AG04449 (cell line): Measurements from ENCODE around the gene GINS2.

Experiments used
- CTCF ChIA-PET: fragments of 350-600 bp; formaldehyde crosslinking; extraction: SDS; loops from one replicate; lab custom pipeline; 2021; ENCODE audit warnings: antibody characterized with exemption; lab: Yijun Ruan, JAX
- POLR2A ChIA-PET: fragments of 400-600, 350-600 bp; formaldehyde crosslinking; extraction: SDS; loops from one replicate; lab custom pipeline; 2020; ENCODE audit warnings: antibody characterized with exemption, inconsistent platforms; lab: Yijun Ruan, JAX
- DNase-seq: peaks from one replicate; pipeline ENCODE4 v3.0.0-alpha.2; 2010; ENCODE audit warnings: low read depth, low spot score
- H3K4me3 ChIP-seq: 2 replicates; pipeline ENCODE4 v1.5.1; 2011; ENCODE audit warnings: low read depth, mild to moderate bottlenecking, control low read depth, low read length
- TF ChIP-seq, protein P1 (sequence below): IDR thresholded peaks from one replicate; pipeline ENCODE4 v1.5.1; 2011; ENCODE audit warnings: mild to moderate bottlenecking, moderate library complexity, low read length, control low read depth, inconsistent platforms; ENCODE audit not compliant: insufficient read depth; ENCODE audit errors: missing control alignments

Gene GINS2

DNA sequence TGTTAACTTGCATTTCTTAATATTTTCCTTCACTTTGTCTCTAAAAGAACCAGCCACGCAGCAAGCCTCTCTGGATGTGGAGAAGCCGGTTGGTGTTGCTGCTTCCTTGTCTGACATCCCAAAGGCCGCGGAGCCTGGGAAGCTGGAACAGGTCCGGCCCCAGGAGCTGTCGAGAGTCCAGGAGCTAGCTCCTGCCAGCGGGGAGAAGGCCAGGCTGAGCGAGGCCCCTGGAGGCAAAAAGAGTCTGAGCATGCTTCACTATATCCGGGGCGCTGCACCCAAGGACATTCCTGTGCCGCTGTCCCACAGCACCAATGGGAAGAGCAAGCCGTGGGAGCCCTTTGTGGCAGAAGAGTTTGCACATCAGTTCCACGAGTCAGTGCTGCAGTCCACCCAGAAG is 22.8 kb downstream of the GINS2 start:
- H3K4me3 ChIP-seq = no peak overlapping the region
- ChIA-PET POLR2A (no interaction called here), CTCF (interaction anchor here (1.0 to 1.7 kb wide), 5 partner anchors 8 to 50 kb away, joined by 3 to 6 read pairs (median 5); no protein-coding TSS in a partner anchor)
- no peak for DNase-seq
- TF ChIP-seq, protein P1, sequence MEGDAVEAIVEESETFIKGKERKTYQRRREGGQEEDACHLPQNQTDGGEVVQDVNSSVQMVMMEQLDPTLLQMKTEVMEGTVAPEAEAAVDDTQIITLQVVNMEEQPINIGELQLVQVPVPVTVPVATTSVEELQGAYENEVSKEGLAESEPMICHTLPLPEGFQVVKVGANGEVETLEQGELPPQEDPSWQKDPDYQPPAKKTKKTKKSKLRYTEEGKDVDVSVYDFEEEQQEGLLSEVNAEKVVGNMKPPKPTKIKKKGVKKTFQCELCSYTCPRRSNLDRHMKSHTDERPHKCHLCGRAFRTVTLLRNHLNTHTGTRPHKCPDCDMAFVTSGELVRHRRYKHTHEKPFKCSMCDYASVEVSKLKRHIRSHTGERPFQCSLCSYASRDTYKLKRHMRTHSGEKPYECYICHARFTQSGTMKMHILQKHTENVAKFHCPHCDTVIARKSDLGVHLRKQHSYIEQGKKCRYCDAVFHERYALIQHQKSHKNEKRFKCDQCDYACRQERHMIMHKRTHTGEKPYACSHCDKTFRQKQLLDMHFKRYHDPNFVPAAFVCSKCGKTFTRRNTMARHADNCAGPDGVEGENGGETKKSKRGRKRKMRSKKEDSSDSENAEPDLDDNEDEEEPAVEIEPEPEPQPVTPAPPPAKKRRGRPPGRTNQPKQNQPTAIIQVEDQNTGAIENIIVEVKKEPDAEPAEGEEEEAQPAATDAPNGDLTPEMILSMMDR = no peak

DNA sequence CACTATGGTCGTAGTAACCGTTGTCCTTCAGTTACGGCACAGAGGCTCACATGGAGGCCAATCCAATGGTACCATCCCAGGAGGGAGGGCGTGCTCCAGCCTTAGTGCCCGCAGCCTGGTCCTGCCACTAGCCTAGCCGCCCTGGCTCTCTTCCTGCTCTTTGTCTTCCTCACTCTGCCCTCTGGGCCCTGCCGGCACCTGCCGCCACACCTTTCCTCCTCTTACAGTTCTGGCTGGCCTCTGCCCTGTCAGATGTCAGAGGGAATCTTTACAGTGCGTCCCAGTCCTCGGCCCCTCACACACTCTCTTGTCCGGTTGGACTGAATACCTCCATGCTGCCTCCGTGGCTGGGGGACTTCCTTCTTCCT is 23.4 kb downstream of the GINS2 start:
- TF ChIP-seq, protein P1 = no peak
- no peak for DNase-seq
- POLR2A ChIA-PET = no interaction called here
- H3K4me3 ChIP-seq = no peak overlapping the region
- CTCF ChIA-PET = interaction anchor here (1.2 to 1.7 kb wide), 3 partner anchors 9 to 49 kb away, joined by 3 to 6 read pairs (median 6); no protein-coding TSS in a partner anchor

DNA sequence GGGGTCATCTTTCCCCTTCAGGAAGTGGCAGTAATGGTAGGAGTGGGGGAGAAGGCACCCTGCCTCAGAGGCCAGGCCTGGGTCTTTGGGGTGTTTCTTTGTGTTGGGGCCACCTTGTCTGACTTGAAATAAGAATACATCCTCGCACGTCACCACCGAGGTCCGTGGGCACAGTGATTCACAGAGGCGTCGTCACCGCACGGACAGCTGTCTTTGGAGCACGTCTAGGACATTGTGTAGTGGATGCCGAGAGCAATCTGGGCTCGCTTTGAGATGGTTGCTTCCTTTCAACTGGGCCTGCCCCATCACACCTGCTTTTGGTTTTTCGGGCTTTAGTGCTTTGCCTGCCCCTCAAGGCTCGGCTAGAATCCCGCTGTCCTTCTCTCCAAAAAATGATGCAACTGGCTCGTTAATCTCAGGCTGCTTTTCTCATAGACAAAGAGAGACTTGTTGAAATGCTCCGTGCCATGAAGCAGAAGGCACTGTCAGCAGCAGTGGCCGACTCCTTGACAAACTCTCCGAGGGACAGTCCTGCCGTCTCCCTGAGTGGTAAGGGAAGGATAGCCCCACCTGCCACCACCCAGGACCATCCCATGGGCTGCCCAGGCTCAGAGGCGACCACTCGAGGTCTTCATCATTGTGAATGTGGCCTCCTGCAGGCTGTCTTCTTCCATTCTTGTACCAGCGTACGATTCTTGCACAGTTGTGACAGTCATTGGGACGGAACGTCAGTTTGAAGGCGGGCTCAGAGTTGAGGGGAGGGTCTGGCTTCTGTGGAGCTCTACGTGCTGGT is 24.0 kb downstream of the GINS2 start:
- no peak overlapping the region for H3K4me3 ChIP-seq
- POLR2A ChIA-PET = no interaction called here
- no peak for DNase-seq
- TF ChIP-seq, protein P1 = no peak
- CTCF ChIA-PET = interaction anchor here (1.7 to 9.4 kb wide), 3 partner anchors 11 to 53 kb away, joined by 6 to 145 read pairs (median 85); no protein-coding TSS in a partner anchor

DNA sequence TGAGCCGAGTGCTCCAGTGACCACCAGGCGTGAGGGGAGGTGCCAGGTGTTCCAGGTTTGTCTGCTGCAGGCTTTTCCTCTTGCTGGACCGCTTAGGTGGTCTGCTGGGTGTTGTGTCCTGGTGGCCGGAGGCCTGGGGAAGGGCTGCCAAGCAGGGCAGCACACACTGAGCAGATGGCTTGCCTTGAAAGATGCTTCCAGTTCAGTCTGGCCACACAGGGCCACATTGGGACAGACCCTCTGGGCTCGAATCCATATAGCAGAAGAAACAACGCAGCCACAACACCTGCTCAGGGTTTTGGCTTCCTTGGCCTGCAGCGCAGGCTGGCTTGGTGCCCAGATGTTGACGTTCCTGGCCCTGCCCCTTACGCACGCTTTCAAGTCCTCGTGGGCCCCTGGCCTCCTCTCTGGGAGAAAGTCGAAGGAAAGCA is 24.8 kb downstream of the GINS2 start:
- ChIA-PET CTCF (interaction anchor here (9.2 to 9.4 kb wide), 2 partner anchors 13 to 54 kb away, joined by 85 to 145 read pairs; no protein-coding TSS in a partner anchor), POLR2A (no interaction called here)
- DNase-seq = no peak
- TF ChIP-seq, protein P1 = no peak
- no peak overlapping the region for H3K4me3 ChIP-seq

DNA sequence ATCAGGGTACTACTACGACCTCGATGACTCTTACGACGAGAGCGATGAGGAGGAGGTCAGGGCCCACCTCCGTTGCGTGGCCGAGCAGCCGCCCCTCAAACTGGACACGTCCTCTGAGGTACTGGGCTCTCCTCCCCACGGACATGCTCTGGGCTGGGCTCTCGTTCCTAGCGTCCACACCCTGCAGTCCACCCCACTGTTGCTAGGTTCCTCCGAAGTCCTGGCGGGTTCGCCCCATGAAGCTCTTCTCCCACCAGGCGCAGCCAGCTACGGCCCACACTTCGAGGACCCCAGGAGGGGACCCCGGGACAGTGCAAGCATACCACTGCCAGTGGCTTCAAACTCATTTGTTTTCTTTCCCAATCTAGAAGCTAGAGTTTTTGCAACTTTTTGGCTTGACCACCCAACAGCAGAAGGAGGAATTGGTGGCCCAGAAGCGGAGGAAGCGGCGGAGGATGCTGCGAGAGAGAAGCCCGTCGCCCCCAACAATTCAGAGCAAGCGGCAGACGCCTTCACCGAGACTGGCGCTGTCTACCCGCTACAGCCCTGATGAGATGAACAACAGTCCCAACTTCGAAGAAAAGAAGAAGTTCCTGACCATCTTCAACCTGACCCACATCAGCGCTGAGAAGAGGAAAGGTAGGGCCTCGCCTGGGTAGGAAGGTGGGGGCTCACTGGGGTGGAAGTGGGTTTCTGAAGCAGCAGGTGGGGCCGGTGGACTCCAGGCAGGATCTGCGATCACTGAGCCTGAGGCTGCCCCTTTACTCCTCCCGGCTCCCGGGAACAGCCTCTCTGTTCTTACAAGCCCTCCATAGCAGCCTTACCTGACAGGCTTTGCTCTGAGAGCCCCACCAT is 25.6 kb downstream of the GINS2 start:
- TF ChIP-seq, protein P1 = no peak
- no peak for DNase-seq
- ChIA-PET POLR2A (no interaction called here), CTCF (interaction anchor here (9.2 to 9.4 kb wide), 2 partner anchors 14 to 55 kb away, joined by 85 to 145 read pairs; no protein-coding TSS in a partner anchor)
- no peak overlapping the region for H3K4me3 ChIP-seq
